GM19099 (cell line): ENCODE data around the gene ZNF223.

Source experiments
- POLR2A ChIP-seq: IDR thresholded peaks from 3 replicates; pipeline ENCODE4 v1.6.1; 2011; ENCODE audit warnings: low read depth; ENCODE audit not compliant: insufficient read length; ENCODE audit errors: extremely low read depth

Gene ZNF223

GRCh38 chr19:44113784-44114390 is 62.1 kb downstream of the ZNF223 start:
- no peak for TF ChIP-seq POLR2A
